Measurements from ENCODE around the gene CXCL8.

The CXCL8 gene

DNA sequence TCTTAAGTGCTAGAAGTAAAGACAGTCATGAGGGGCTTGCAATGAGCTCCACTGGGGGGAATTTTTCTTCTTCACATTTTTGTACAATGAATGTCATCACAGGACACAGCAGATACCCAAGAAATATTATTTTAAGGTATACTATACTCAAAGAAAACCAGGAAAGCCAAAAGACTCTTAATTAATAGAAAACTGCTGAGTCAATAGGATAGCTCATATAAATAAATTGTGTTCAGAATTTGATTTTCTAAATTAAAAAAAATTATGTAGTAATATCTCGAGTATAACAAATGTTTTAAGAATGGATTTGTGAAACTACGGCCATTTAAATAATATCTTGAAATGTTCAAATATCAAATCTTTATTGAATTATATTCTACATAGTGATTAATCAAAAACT lies 25.7 kb upstream of the CXCL8 start:
- TF ChIP-seq, protein P1, sequence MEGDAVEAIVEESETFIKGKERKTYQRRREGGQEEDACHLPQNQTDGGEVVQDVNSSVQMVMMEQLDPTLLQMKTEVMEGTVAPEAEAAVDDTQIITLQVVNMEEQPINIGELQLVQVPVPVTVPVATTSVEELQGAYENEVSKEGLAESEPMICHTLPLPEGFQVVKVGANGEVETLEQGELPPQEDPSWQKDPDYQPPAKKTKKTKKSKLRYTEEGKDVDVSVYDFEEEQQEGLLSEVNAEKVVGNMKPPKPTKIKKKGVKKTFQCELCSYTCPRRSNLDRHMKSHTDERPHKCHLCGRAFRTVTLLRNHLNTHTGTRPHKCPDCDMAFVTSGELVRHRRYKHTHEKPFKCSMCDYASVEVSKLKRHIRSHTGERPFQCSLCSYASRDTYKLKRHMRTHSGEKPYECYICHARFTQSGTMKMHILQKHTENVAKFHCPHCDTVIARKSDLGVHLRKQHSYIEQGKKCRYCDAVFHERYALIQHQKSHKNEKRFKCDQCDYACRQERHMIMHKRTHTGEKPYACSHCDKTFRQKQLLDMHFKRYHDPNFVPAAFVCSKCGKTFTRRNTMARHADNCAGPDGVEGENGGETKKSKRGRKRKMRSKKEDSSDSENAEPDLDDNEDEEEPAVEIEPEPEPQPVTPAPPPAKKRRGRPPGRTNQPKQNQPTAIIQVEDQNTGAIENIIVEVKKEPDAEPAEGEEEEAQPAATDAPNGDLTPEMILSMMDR (IDR thresholded peaks at IDR 0.05; ENCODE audit: low read length, missing control alignments): no peak
- no peak overlapping the region for H3K4me3 ChIP-seq (replicated peaks; ENCODE audit: low read depth, low read length)
- DNase-seq (ENCODE audit: low read depth): no peak

DNA sequence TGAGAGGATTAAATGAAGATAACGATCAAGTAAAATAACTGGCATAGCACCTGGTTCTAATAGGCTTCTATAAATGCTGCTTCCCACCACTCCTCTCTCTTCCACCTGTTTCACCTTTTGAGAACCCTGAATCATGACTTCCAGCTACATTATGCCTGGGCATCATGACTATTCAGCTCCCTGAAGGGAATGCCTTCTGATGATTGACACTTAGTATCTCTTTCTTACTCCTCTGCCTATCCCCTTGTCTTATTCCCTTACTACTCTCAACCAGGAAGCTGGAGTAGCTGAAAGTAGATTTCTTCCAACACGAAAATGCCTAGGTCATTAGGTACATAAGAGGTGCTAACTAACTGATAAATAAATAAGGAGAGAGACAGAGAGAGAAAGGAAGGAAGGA lies 24.7 kb upstream of the CXCL8 start:
- H3K4me3 ChIP-seq (replicated peaks; ENCODE audit: low read depth, low read length): no peak overlapping the region
- TF ChIP-seq, protein P1 (IDR thresholded peaks at IDR 0.05; ENCODE audit: low read length, missing control alignments): no peak
- DNase-seq (ENCODE audit: low read depth): no peak

DNA sequence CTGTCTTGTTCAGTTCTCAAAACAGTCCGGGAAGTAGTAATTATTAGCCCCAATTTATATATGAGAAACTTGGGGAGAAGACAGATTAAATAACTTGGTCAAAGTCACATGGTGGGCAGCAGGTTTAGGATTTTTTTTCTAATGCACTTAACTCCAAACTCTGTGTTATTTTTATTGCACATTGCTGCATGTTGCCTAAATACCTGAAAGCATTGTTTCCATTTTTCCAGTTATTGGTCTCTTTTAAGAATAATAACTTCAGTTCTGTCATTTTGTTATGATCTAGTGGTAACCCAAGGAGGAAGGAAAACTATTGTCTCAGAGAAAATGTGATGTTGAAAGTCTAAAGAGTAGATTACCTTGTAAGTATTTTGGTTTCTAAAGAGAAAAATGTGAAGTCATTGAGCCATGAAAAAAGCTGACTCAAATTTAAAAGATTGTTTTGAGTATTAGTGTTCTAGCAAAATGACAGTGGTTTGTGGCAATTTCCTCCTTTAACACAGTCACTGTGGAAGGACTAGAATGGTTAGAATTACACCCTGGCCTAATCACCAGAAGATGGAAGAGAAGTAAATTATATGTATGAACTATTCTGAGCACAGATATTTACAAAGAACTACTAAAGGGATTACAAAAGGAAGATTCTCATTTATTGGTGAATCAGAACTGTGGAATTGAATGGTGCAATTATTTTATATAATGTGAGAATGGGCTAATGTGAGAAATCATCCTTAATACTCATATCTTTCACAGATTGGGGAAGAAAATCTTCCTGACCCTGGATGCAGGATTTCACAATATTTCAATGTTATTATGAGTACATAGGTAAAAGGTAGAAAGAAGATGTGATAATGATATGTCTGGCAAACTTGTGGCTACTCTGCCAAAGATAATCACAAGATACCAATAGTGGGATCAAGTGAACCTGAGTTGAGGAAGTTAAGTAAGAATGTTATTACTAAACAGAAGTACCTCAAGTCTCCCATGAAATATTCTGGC lies 21.7 kb upstream of the CXCL8 start:
- TF ChIP-seq, protein P1 (IDR thresholded peaks at IDR 0.05; ENCODE audit: low read length, missing control alignments): no peak
- H3K4me3 ChIP-seq (replicated peaks; ENCODE audit: low read depth, low read length): no peak overlapping the region
- peak; percentile 52 for DNase-seq (ENCODE audit: low read depth)

DNA sequence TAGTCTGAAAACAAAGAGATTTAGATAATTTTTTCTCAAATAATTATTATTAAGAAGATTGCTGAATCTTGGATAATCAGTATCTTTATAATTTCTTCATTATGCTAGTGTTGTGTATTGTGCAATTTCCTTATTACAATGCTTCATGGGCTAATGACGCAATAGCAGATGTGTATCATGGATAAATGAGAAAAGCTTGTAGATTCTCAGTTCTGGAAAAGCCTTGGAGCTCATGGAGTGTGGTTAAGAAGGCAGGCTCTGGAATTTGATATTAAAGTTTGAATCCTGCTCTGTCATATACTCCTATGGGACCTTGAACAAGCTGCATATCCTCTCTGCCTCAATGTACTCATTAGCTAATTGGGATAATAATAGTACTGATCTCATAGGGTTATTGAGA lies 18.9 kb upstream of the CXCL8 start:
- no peak overlapping the region for H3K4me3 ChIP-seq (replicated peaks; ENCODE audit: low read depth, low read length)
- TF ChIP-seq, protein P1 (IDR thresholded peaks at IDR 0.05; ENCODE audit: low read length, missing control alignments): no peak
- peak; percentile 92 for DNase-seq (ENCODE audit: low read depth)

DNA sequence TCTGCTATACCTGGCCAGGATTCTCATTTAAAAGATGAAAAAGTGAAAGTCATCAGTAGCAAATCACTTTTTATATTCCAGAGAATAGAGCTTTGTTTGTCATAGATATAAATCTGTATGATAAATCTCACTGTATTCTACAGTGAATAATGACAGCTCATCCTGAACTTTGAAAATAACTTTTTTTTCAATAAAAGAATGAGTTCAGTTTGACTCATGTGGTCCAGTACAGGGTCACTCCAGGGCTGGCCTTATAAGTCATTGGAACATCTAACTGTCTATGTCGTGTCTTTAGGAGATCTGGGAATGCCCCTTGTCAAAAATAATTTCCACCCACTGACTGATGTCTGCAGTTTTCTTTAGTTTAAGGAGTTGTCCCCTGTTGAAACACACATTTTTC lies 18.5 kb upstream of the CXCL8 start:
- DNase-seq (ENCODE audit: low read depth): no peak
- TF ChIP-seq, protein P1 (IDR thresholded peaks at IDR 0.05; ENCODE audit: low read length, missing control alignments): no peak
- H3K4me3 ChIP-seq (replicated peaks; ENCODE audit: low read depth, low read length): no peak overlapping the region

DNA sequence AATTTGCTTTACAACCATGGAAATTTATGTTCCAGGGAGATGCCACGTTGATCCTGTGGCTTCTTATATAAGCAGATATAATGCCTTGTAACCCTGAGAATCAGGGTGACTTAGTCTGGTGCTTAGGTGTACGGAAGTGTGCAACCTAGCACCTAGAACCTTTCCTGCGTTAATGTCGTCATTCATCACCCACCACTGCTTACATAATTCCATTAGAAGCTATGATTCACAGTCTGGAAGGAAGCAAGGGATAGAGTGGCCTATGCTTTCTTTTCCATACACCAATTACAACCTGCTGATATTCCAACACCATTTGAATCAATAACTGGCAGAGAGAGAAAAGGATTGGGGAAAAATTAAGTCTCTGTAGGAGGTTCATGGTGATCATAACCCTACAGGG lies 17.3 kb upstream of the CXCL8 start:
- DNase-seq (ENCODE audit: low read depth): no peak
- no peak overlapping the region for H3K4me3 ChIP-seq (replicated peaks; ENCODE audit: low read depth, low read length)
- TF ChIP-seq, protein P1 (IDR thresholded peaks at IDR 0.05; ENCODE audit: low read length, missing control alignments): no peak

Measured in fibroblast of pulmonary artery (primary cell).